ENCODE data around the gene UBA52. TPM values are rescaled to one million over a fixed set of nuclear protein-coding genes. Genes with fewer than 3 reads are reported as not detected.

UBA52 gene
- total and polyA plus RNA-seq, 10 of the 15 experiments (the other 5 are each of a cell fraction or from before 2014, with no cell fraction given): 1,131 to 2,392 (median 1,645) TPM

DNA sequence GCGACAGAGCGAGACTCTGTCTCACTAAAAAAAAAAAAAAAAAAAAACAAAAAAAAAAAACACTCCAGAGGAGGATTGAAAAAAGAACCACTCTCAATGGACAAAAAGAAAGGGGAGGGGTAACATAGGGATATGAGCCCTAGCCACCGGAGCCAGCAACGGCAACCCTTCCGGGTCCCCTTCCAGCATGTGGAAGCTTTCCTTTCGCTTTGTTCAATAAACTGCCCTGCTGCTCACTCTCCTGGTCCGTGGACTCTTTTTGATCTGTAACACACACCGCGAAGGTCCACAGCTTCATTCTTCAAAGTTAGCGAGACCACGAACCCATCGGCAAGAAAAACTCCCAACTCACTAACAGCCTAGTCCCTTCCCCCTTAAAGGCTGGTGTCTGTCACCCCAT, 15.9 kb downstream of the UBA52 start:
- H3K36me3 ChIP-seq (ENCODE audit: control insufficient read depth in 2 of 2, insufficient read depth in 2 of 2, low read length in 1 of 2): peaks cover 0 to 3% of the 10 kb centered on the region in 2 experiments; a peak in 1 of 4 replicates
- H3K9ac ChIP-seq (ENCODE audit: control insufficient read depth, insufficient read depth, low read length): peak overlapping the region; percentile 66
- H3K27ac ChIP-seq (ENCODE audit: control insufficient read depth, insufficient read depth): no peak overlapping the region; the same call in 1 of the 2 replicates
- H3K4me1 ChIP-seq (ENCODE audit: control insufficient read depth, insufficient read depth, low read length): peaks cover 27% of the 10 kb centered on the region
- ChIA-PET RAD21 (ENCODE audit: unreplicated experiment) (interaction anchor here (1.2 to 4.8 kb wide), 5 partner anchors 16 to 87 kb away, joined by 3 to 35 read pairs (median 20); partner anchors contain the start of genes ELL, FKBP8, KXD1 and UBA52), CTCF (interaction anchor here (0.6 to 6.0 kb wide), 18 partner anchors 11 to 259 kb away, joined by 3 to 64 read pairs (median 6); partner anchors contain the start of genes ELL, FKBP8, KXD1 and UBA52), POLR2A (interaction anchor here (0.7 to 6.0 kb wide), 5 partner anchors 15 to 753 kb away, joined by 3 to 43 read pairs (median 27); partner anchors contain the start of genes ELL, FKBP8, KXD1 and UBA52), SMC1A (ENCODE audit: uncharacterized antibody, unreplicated experiment) (interaction anchor here (1.1 to 5.2 kb wide), 6 partner anchors 16 to 68 kb away, joined by 3 to 44 read pairs (median 12); partner anchors contain the start of genes ELL, FKBP8, KXD1 and UBA52)
- intact Hi-C loops (cut with micrococcal nuclease; ENCODE audit: unreplicated experiment) (loop anchor here (5.0 kb wide), 3 partner anchors 45 to 260 kb away; partner anchors contain the start of gene FKBP8), in situ Hi-C loops (cut with MboI) (no loop called here)
- DNase-seq (ENCODE audit: low read depth, low spot score) (no peak), ATAC-seq (no peak), FAIRE-seq (no peak)
- H3K4me3 ChIP-seq: peak overlapping the region; percentile 70; the same call in 1 of the 2 replicates
- peak overlapping the region; percentile 98 for H3K4me2 ChIP-seq (ENCODE audit: control insufficient read depth, insufficient read depth)
- BruUV-seq (replicated peaks): no TSS peak
- H4K20me1 ChIP-seq (ENCODE audit: control insufficient read depth, insufficient read depth): no peaks in the 10 kb centered on the region
- H3K79me2 ChIP-seq (ENCODE audit: control insufficient read depth, insufficient read depth, low read length): peaks cover 4% of the 10 kb centered on the region; the same call in 1 of the 2 replicates
- H2AFZ ChIP-seq (ENCODE audit: control insufficient read depth, low read depth, low read length): peak overlapping the region; percentile 72
- 85% methylated on average over 10 of the region's 12 CpGs for WGBS (ENCODE audit: insufficient coverage, insufficient replicate concordance, low lambda C conversion rate, missing lambda C conversion rate)
- H3K9me3 ChIP-seq (replicated peaks; ENCODE audit: control insufficient read depth, insufficient read depth, low read length): no peaks in the 10 kb centered on the region
- no peaks in the 10 kb centered on the region for H3K27me3 ChIP-seq (replicated peaks in 1 of 2; ENCODE audit: control insufficient read depth in 2 of 2, insufficient read depth in 2 of 2, low read length in 1 of 2)
- no peak for TF ChIP-seq SMC3 (IDR thresholded peaks at IDR 0.05; ENCODE audit: borderline replicate concordance, low read length)
- TF ChIP-seq, protein P1, sequence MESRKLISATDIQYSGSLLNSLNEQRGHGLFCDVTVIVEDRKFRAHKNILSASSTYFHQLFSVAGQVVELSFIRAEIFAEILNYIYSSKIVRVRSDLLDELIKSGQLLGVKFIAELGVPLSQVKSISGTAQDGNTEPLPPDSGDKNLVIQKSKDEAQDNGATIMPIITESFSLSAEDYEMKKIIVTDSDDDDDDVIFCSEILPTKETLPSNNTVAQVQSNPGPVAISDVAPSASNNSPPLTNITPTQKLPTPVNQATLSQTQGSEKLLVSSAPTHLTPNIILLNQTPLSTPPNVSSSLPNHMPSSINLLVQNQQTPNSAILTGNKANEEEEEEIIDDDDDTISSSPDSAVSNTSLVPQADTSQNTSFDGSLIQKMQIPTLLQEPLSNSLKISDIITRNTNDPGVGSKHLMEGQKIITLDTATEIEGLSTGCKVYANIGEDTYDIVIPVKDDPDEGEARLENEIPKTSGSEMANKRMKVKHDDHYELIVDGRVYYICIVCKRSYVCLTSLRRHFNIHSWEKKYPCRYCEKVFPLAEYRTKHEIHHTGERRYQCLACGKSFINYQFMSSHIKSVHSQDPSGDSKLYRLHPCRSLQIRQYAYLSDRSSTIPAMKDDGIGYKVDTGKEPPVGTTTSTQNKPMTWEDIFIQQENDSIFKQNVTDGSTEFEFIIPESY (IDR thresholded peaks at IDR 0.05): no peak
- TF ChIP-seq, protein P2, sequence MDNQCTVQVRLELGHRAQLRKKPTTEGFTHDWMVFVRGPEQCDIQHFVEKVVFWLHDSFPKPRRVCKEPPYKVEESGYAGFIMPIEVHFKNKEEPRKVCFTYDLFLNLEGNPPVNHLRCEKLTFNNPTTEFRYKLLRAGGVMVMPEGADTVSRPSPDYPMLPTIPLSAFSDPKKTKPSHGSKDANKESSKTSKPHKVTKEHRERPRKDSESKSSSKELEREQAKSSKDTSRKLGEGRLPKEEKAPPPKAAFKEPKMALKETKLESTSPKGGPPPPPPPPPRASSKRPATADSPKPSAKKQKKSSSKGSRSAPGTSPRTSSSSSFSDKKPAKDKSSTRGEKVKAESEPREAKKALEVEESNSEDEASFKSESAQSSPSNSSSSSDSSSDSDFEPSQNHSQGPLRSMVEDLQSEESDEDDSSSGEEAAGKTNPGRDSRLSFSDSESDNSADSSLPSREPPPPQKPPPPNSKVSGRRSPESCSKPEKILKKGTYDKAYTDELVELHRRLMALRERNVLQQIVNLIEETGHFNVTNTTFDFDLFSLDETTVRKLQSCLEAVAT (IDR thresholded peaks at IDR 0.05): peak; percentile 68; the same call in 1 of the 2 replicates
- TF ChIP-seq, protein P3, sequence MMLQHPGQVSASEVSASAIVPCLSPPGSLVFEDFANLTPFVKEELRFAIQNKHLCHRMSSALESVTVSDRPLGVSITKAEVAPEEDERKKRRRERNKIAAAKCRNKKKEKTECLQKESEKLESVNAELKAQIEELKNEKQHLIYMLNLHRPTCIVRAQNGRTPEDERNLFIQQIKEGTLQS (IDR thresholded peaks at IDR 0.05; ENCODE audit: borderline replicate concordance, extremely low read depth, low read depth, low read length): no peak
- no peak for TF ChIP-seq SMAD1 (IDR thresholded peaks at IDR 0.05; ENCODE audit: low read depth, partially characterized antibody)
- no peak for TF ChIP-seq EED (IDR thresholded peaks at IDR 0.05; ENCODE audit: low read depth)
- no peak for TF ChIP-seq HDAC2 (IDR thresholded peaks at IDR 0.05)
- no peak for TF ChIP-seq ZNF274 (IDR thresholded peaks at IDR 0.05; ENCODE audit: insufficient read depth, insufficient read length)
